Activated gamma-delta T cell treated with Interleukin-2 at 50 U/mL for 16 hours (primary cell): ENCODE results near the gene ZNF653.
"Not testable (repeated sequence)": the region's sequence is repeated elsewhere in the genome, so short reads cannot be mapped to it uniquely, and the experiment has no call there.

Experiments used
- DNase-seq: peaks from one replicate; pipeline ENCODE4 v3.0.0-alpha.2; 2020

ZNF653 gene

GRCh38 chr19:11480715-11481533 is 24.7 kb downstream of the ZNF653 start, which contains the start of gene ELAVL3:
Gene ELAVL3 (minus strand): TSS chr19:11481046. CDS start chr19:11480608, 438 bp downstream.
- no peak for DNase-seq

- no peak for DNase-seq
These were observed 25.5 kb downstream of the ZNF653 start for GRCh38 chr19:11479898-11480714.

- no peak for DNase-seq
These were observed 26.3 kb downstream of the ZNF653 start for GRCh38 chr19:11479090-11479897.

GRCh38 chr19:11478167-11479089 is 27.2 kb downstream of the ZNF653 start:
- no peak for DNase-seq

GRCh38 chr19:11475861-11476260 is 29.8 kb downstream of the ZNF653 start:
- DNase-seq, result no peak

GRCh38 chr19:11475343-11475742 is 30.3 kb downstream of the ZNF653 start:
- not testable (repeated sequence) for DNase-seq

GRCh38 chr19:11473725-11474124 is 31.9 kb downstream of the ZNF653 start:
- DNase-seq, result no peak

GRCh38 chr19:11468266-11468845 is 37.3 kb downstream of the ZNF653 start:
- DNase-seq, result not testable (repeated sequence)

GRCh38 chr19:11465600-11465999 is 40.0 kb downstream of the ZNF653 start:
- DNase-seq, result no peak

GRCh38 chr19:11464333-11465265 is 41.0 kb downstream of the ZNF653 start:
- no peak for DNase-seq

- no peak for DNase-seq
These were observed 42.2 kb downstream of the ZNF653 start for GRCh38 chr19:11463391-11463790.

- no peak for DNase-seq
These were observed 44.2 kb downstream of the ZNF653 start for GRCh38 chr19:11461453-11461852.

GRCh38 chr19:11460207-11460606 is 45.4 kb downstream of the ZNF653 start:
- no peak for DNase-seq

GRCh38 chr19:11458912-11459311 is 46.7 kb downstream of the ZNF653 start:
- not testable (repeated sequence) for DNase-seq

GRCh38 chr19:11458236-11458900 is 47.3 kb downstream of the ZNF653 start:
- no peak for DNase-seq

GRCh38 chr19:11457831-11458230 is 47.8 kb downstream of the ZNF653 start:
- no peak for DNase-seq

- DNase-seq, result no peak
These were observed 48.5 kb downstream of the ZNF653 start for GRCh38 chr19:11457115-11457514.

GRCh38 chr19:11456659-11457058 is 49.0 kb downstream of the ZNF653 start:
- DNase-seq, result no peak

GRCh38 chr19:11455233-11455554 is 50.4 kb downstream of the ZNF653 start:
- DNase-seq, result not testable (repeated sequence)
